Upper lobe of left lung (tissue), 6 donors: ENCODE measurements around the gene AGBL4. TPM values are rescaled to one million over a fixed set of nuclear protein-coding genes. Genes with fewer than 3 reads are reported as not detected.

Source experiments
- ATAC-seq, 2 donors: fragments of 200-7000 bp; cut with Tn5 transposase; one replicate each; pipeline ENCODE4 v1.9.1; 2022; ENCODE audit warnings: mild to moderate bottlenecking in 2 of 2, moderate library complexity in 2 of 2; ENCODE audit not compliant: low FRiP score in 2 of 2
- DNase-seq, 2 donors: peaks; one replicate each; pipeline ENCODE4 v3.0.0-alpha.2; 2019 to 2020
- H3K27ac ChIP-seq, 4 donors: fragments of 200-600 bp; sonication (generic); one replicate each; pipeline ENCODE4 v1.5.1; 2016 to 2019
- H3K27me3 ChIP-seq, 4 donors: fragments of 200-600 bp; sonication (generic); one replicate each; pipeline ENCODE4 v1.5.1; 2017 to 2019
- H3K36me3 ChIP-seq, 4 donors: fragments of 200-600 bp; sonication (generic); one replicate each; pipeline ENCODE4 v1.5.1; 2016 to 2019
- H3K4me1 ChIP-seq, 4 donors: fragments of 200-600 bp; sonication (generic); one replicate each; pipeline ENCODE4 v1.5.1; 2018 to 2019
- H3K4me3 ChIP-seq, 4 donors: fragments of 200-600 bp; sonication (generic); one replicate each; pipeline ENCODE4 v1.5.1; 2017 to 2019; ENCODE audit warnings: mild to moderate bottlenecking in 2 of 4, moderate library complexity in 1 of 4
- H3K9me3 ChIP-seq, 4 donors: fragments of 200-600 bp; sonication (generic); one replicate each; pipeline ENCODE4 v1.5.1; 2018 to 2019
- EP300 ChIP-seq, 4 donors: sonication (generic); formaldehyde crosslinking; IDR thresholded peaks; one replicate each; pipeline ENCODE4 v1.5.1; 2017; ENCODE audit warnings: antibody characterized with exemption in 4 of 4, control low read depth in 2 of 4
- POLR2A ChIP-seq, 4 donors: fragments of 450-650 bp; IDR thresholded peaks; one replicate each; pipeline ENCODE4 v1.5.1; 2016 to 2017; ENCODE audit warnings: antibody characterized with exemption in 4 of 4, mild to moderate bottlenecking in 2 of 4
- POLR2AphosphoS5 ChIP-seq, 2 donors: sonication (generic); formaldehyde crosslinking; IDR thresholded peaks; one replicate each; pipeline ENCODE4 v1.5.1; 2017; ENCODE audit warnings: antibody characterized with exemption in 2 of 2
- WGBS, 2 donors: methylation state at CpG; one replicate each; pipeline ENCODE4 v1.1.5; 2017 to 2018; 5-methylcytosine and 5-hydroxymethylcytosine counted together
- total RNA-seq, 6 donors: library from RNA; depleted of rRNA in 4 of 6; stranded (reverse); fragments of >200 nt in 4 of 6; gene quantifications; one replicate each; pipeline versions ENCODE4 v1.1.0 to v1.2.1, GENCODE V29; 2016 to 2021
- TF ChIP-seq, protein P1 (sequence below), 6 experiments: fragments of 450-650 bp in 4 of 6; fragments of 200-600 bp in 2 of 6; sonication (generic) in 2 of 6; IDR thresholded peaks; one replicate each; pipeline ENCODE4 v1.5.1; 2016 to 2019; ENCODE audit warnings: antibody characterized with exemption in 6 of 6
- donor health status: DM: no; HTN: no; CAD: no; lungs with moderate emphysema.
- donor health status: DM: no; HTN: yes; CAD: no; lungs with severe emphysema.

The AGBL4 gene
- total RNA-seq, 6 donors from 2014 or later: 0.57 to 10.5 (median 1.5) TPM

DNA sequence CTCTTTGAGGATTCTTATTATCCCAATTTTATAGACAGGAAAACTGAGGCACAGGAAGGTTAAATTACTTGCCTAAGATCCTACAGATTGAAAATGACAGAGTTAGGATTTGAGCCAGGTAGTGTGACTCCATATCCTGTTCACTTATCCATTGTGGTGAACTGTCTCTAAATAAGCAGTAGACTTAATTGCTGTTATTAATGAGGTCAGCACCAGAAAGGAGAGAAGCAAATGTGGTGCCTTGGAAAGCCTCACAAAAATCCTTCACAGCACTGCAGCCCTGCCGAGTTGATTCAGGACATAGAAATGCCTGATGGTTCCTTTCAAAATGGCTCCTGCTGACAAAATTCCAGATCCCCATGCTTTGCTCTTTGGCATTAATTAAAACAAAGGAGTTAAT, 1053.8 kb downstream of the AGBL4 start:
- 38 to 56% methylated on average over 1 of the region's 1 CpG for WGBS, 2 donors
- H3K9me3 ChIP-seq: no peaks in the 10 kb centered on the region

GRCh38 chr1:48967318-48967717, 1056.4 kb downstream of the AGBL4 start:
- 47 to 59% methylated on average over 3 of the region's 3 CpGs for WGBS, 2 donors
- DNase-seq (no peak), ATAC-seq (no peak)
- Histone ChIP-seq H3K27ac (no peak overlapping the region), H3K36me3 (no peaks in the 10 kb centered on the region), H3K4me3 (no peak overlapping the region), H3K9me3 (no peaks in the 10 kb centered on the region), H3K27me3 (no peaks in the 10 kb centered on the region), H3K4me1 (no peaks in the 10 kb centered on the region)
- TF ChIP-seq, protein P1, sequence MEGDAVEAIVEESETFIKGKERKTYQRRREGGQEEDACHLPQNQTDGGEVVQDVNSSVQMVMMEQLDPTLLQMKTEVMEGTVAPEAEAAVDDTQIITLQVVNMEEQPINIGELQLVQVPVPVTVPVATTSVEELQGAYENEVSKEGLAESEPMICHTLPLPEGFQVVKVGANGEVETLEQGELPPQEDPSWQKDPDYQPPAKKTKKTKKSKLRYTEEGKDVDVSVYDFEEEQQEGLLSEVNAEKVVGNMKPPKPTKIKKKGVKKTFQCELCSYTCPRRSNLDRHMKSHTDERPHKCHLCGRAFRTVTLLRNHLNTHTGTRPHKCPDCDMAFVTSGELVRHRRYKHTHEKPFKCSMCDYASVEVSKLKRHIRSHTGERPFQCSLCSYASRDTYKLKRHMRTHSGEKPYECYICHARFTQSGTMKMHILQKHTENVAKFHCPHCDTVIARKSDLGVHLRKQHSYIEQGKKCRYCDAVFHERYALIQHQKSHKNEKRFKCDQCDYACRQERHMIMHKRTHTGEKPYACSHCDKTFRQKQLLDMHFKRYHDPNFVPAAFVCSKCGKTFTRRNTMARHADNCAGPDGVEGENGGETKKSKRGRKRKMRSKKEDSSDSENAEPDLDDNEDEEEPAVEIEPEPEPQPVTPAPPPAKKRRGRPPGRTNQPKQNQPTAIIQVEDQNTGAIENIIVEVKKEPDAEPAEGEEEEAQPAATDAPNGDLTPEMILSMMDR (IDR thresholded peaks at IDR 0.05): no peak

More for the DNA sequence above, 1053.8 kb downstream of the AGBL4 start:
- Histone ChIP-seq H3K36me3 (no peaks in the 10 kb centered on the region), H3K4me1 (no peaks in the 10 kb centered on the region), H3K27me3 (no peaks in the 10 kb centered on the region), H3K4me3 (no peak overlapping the region), H3K27ac (no peak overlapping the region)
- DNase-seq (no peak), ATAC-seq (no peak)
- TF ChIP-seq, protein P1 (IDR thresholded peaks at IDR 0.05): no peak
- no peak for TF ChIP-seq POLR2A (IDR thresholded peaks at IDR 0.05)
- no peak for TF ChIP-seq EP300 (IDR thresholded peaks at IDR 0.05)
- no peak for TF ChIP-seq POLR2AphosphoS5 (IDR thresholded peaks at IDR 0.05)

- Histone ChIP-seq H3K9me3 (no peaks in the 10 kb centered on the region), H3K36me3 (no peaks in the 10 kb centered on the region), H3K27me3 (no peaks in the 10 kb centered on the region), H3K4me1 (no peaks in the 10 kb centered on the region), H3K27ac (no peak overlapping the region), H3K4me3 (no peak overlapping the region)
- no peak for ATAC-seq
- no peak for DNase-seq
- TF ChIP-seq EP300 (IDR thresholded peaks at IDR 0.05): no peak
- no peak for TF ChIP-seq POLR2AphosphoS5 (IDR thresholded peaks at IDR 0.05)
- no peak for TF ChIP-seq POLR2A (IDR thresholded peaks at IDR 0.05)
- TF ChIP-seq, protein P1 (IDR thresholded peaks at IDR 0.05): no peak
These were observed 1057.2 kb downstream of the AGBL4 start for GRCh38 chr1:48966583-48966982.

GRCh38 chr1:48960320-48960719, 1063.4 kb downstream of the AGBL4 start:
- ATAC-seq (no peak), DNase-seq (no peak)
- Histone ChIP-seq H3K4me1 (no peaks in the 10 kb centered on the region), H3K9me3 (no peaks in the 10 kb centered on the region), H3K4me3 (no peak overlapping the region), H3K36me3 (no peaks in the 10 kb centered on the region), H3K27me3 (no peaks in the 10 kb centered on the region), H3K27ac (no peak overlapping the region)
- TF ChIP-seq, protein P1 (IDR thresholded peaks at IDR 0.05): no peak
- no peak for TF ChIP-seq POLR2AphosphoS5 (IDR thresholded peaks at IDR 0.05)
- TF ChIP-seq POLR2A (IDR thresholded peaks at IDR 0.05): no peak
- no peak for TF ChIP-seq EP300 (IDR thresholded peaks at IDR 0.05)

- Histone ChIP-seq H3K4me3 (no peak overlapping the region), H3K9me3 (no peaks in the 10 kb centered on the region), H3K27ac (no peak overlapping the region), H3K36me3 (no peaks in the 10 kb centered on the region), H3K4me1 (no peaks in the 10 kb centered on the region), H3K27me3 (no peaks in the 10 kb centered on the region)
- no peak for ATAC-seq
- TF ChIP-seq POLR2A (IDR thresholded peaks at IDR 0.05): no peak
- TF ChIP-seq, protein P1 (IDR thresholded peaks at IDR 0.05): no peak
- no peak for TF ChIP-seq EP300 (IDR thresholded peaks at IDR 0.05)
- no peak for TF ChIP-seq POLR2AphosphoS5 (IDR thresholded peaks at IDR 0.05)
- DNase-seq: no peak
These were observed 1068.0 kb downstream of the AGBL4 start for GRCh38 chr1:48955774-48956173.
